BE2C (cell line): ENCODE measurements around the gene PON3.
"Not testable (repeated sequence)": the region's sequence is repeated elsewhere in the genome, so short reads cannot be mapped to it uniquely, and the experiment has no call there.

Experiments
- DNase-seq: peaks from one replicate; pipeline ENCODE4 v3.0.0-alpha.2; 2020
- H3K27me3 ChIP-seq: fragments of 250-450 bp; sonication (Bioruptor Pico); 2 replicates; pipeline ENCODE4 v1.5.1; 2020; ENCODE audit warnings: mild to moderate bottlenecking
- H3K36me3 ChIP-seq: fragments of 250-450 bp; sonication (Bioruptor Pico); 2 replicates; pipeline ENCODE4 v1.5.1; 2020; ENCODE audit warnings: mild to moderate bottlenecking
- H3K4me1 ChIP-seq: fragments of 250-450 bp; sonication (Bioruptor Pico); 2 replicates; pipeline ENCODE4 v1.5.1; 2020
- H3K4me3 ChIP-seq: 2 replicates; pipeline ENCODE4 v1.5.1; 2011; ENCODE audit warnings: low read depth, low read length
- H3K9me3 ChIP-seq: fragments of 250-450 bp; sonication (Bioruptor Pico); 2 replicates; pipeline ENCODE4 v1.5.1; 2020
- TF ChIP-seq, protein P1 (sequence below): IDR thresholded peaks from 2 replicates; pipeline ENCODE4 v1.5.1; 2012; ENCODE audit warnings: mild to moderate bottlenecking, low read depth, low read length

PON3 gene

GRCh38 chr7:95394370-95394769 lies 1.8 kb downstream of the PON3 start:
- no peak for DNase-seq
- Histone ChIP-seq H3K4me3 (no peak overlapping the region), H3K9me3 (no peaks in the 10 kb centered on the region), H3K4me1 (no peaks in the 10 kb centered on the region), H3K27me3 (no peaks in the 10 kb centered on the region; the same call in 1 of the 2 replicates), H3K36me3 (no peaks in the 10 kb centered on the region)
- TF ChIP-seq, protein P1, sequence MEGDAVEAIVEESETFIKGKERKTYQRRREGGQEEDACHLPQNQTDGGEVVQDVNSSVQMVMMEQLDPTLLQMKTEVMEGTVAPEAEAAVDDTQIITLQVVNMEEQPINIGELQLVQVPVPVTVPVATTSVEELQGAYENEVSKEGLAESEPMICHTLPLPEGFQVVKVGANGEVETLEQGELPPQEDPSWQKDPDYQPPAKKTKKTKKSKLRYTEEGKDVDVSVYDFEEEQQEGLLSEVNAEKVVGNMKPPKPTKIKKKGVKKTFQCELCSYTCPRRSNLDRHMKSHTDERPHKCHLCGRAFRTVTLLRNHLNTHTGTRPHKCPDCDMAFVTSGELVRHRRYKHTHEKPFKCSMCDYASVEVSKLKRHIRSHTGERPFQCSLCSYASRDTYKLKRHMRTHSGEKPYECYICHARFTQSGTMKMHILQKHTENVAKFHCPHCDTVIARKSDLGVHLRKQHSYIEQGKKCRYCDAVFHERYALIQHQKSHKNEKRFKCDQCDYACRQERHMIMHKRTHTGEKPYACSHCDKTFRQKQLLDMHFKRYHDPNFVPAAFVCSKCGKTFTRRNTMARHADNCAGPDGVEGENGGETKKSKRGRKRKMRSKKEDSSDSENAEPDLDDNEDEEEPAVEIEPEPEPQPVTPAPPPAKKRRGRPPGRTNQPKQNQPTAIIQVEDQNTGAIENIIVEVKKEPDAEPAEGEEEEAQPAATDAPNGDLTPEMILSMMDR = no peak

- Histone ChIP-seq H3K27me3 (no peaks in the 10 kb centered on the region; the same call in 1 of the 2 replicates), H3K4me1 (no peaks in the 10 kb centered on the region), H3K36me3 (no peaks in the 10 kb centered on the region), H3K9me3 (no peaks in the 10 kb centered on the region), H3K4me3 (no peak overlapping the region)
- TF ChIP-seq, protein P1 = no peak
- DNase-seq = no peak
Measured at GRCh38 chr7:95391761-95392160, 4.4 kb downstream of the PON3 start.

- TF ChIP-seq, protein P1 = no peak
- H3K27me3 ChIP-seq = no peaks in the 10 kb centered on the region; the same call in 1 of the 2 replicates
- DNase-seq = no peak
- H3K9me3 ChIP-seq = no peaks in the 10 kb centered on the region
- H3K36me3 ChIP-seq = no peaks in the 10 kb centered on the region
- no peaks in the 10 kb centered on the region for H3K4me1 ChIP-seq
- no peak overlapping the region for H3K4me3 ChIP-seq
Measured at GRCh38 chr7:95389516-95389915, 6.7 kb downstream of the PON3 start.

DNA sequence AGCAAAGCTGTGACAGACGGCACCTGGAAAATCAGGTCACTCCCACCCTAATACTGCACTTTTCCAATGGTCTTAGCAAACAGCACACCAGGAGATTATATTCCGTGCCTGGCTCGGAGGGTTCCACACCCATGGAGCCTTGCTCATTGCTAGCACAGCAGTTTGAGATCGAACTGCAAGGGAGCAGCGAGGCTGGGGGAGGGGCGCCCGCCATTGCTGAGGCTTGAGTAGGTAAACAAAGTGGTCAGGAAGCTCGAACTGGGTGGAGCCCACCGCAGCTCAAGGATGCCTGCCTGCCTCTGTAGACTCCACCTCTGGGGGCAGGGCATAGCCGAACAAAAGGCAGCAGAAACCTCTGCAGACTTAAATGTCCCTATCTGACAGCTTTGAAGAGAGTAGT lies 16.7 kb downstream of the PON3 start:
- not testable (repeated sequence) for H3K4me3 ChIP-seq, H3K9me3 ChIP-seq, H3K27me3 ChIP-seq, H3K36me3 ChIP-seq, H3K4me1 ChIP-seq, DNase-seq

GRCh38 chr7:95376632-95377400 lies 19.4 kb downstream of the PON3 start:
- Histone ChIP-seq H3K4me1 (no peaks in the 10 kb centered on the region), H3K36me3 (no peaks in the 10 kb centered on the region)
- TF ChIP-seq, protein P1 = no peak

DNA sequence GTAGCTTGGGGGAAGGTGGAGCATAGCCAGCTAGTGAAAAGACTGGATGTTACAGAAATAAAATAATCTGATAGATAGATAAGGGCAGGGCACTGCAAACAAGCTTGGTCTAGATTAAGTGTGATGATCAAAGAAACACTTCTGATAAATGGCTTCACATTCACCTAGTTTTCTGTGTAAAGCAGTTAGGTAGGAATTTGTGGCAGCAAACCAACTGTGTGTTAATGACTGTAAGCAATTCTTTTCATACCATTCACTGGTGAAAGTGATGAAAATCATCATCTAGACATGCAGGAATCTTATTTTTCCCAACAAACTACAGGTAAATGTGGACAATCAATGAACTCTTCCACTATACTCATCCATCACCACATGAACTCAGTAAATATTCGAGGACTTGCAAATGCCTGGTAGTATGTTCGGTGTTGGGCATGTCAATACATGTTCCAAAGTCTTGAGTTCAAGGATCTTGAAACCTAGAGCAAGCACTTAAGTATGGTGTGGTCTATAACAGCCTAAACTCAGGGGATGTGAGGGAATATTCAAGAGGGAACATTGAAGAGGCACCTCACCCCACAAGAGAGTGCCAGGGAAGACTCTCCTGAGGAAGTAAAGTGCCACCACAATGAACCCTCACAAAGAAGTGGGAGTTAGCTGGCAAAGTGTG lies 20.5 kb downstream of the PON3 start:
- no peaks in the 10 kb centered on the region for H3K9me3 ChIP-seq
- peaks cover 4% of the 10 kb centered on the region; the same call in 1 of the 2 replicates for H3K27me3 ChIP-seq
- H3K4me1 ChIP-seq = no peaks in the 10 kb centered on the region
- H3K4me3 ChIP-seq = no peak overlapping the region
- TF ChIP-seq, protein P1 = no peak
- no peak for DNase-seq
- H3K36me3 ChIP-seq = no peaks in the 10 kb centered on the region

More at GRCh38 chr7:95376632-95377400, 19.4 kb downstream of the PON3 start:
- DNase-seq = no peak
- H3K27me3 ChIP-seq = peaks cover 4% of the 10 kb centered on the region; the same call in 1 of the 2 replicates
- H3K4me3 ChIP-seq = no peak overlapping the region
- H3K9me3 ChIP-seq = no peaks in the 10 kb centered on the region
